ENCODE measurements around the gene IQGAP2. TPM values are rescaled to one million over a fixed set of nuclear protein-coding genes. Genes with fewer than 3 reads are reported as not detected.

IQGAP2 gene
- total RNA-seq, 1 donor from 2014 or later, result not detected

DNA sequence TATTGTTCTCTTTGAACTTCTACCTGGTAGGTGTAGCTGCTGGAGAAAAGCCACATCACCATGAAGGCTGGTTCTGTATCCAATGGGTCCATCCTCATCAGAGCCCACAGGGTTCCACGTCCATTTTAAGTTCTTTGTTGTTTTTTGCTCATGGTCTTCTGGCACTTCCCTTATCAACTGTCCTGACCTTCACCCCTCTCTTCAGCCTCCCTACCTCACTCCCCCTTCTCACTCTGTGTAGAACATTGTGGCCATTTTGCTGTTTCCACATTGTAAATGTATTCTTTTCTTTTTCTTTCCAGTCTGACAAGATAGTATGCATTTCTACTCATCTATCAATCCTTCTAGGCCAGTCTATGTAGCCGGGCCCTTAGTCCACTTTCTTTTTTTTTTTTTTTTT, 264.4 kb downstream of the IQGAP2 start:
- FAIRE-seq, result no peak
- TF ChIP-seq, protein P1, sequence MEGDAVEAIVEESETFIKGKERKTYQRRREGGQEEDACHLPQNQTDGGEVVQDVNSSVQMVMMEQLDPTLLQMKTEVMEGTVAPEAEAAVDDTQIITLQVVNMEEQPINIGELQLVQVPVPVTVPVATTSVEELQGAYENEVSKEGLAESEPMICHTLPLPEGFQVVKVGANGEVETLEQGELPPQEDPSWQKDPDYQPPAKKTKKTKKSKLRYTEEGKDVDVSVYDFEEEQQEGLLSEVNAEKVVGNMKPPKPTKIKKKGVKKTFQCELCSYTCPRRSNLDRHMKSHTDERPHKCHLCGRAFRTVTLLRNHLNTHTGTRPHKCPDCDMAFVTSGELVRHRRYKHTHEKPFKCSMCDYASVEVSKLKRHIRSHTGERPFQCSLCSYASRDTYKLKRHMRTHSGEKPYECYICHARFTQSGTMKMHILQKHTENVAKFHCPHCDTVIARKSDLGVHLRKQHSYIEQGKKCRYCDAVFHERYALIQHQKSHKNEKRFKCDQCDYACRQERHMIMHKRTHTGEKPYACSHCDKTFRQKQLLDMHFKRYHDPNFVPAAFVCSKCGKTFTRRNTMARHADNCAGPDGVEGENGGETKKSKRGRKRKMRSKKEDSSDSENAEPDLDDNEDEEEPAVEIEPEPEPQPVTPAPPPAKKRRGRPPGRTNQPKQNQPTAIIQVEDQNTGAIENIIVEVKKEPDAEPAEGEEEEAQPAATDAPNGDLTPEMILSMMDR (IDR thresholded peaks at IDR 0.05; ENCODE audit: insufficient read depth, low read length, severe bottlenecking), result no peak
- no peaks in the 10 kb centered on the region for H3K36me3 ChIP-seq (ENCODE audit: control insufficient read depth, insufficient read depth, low read length)

DNA sequence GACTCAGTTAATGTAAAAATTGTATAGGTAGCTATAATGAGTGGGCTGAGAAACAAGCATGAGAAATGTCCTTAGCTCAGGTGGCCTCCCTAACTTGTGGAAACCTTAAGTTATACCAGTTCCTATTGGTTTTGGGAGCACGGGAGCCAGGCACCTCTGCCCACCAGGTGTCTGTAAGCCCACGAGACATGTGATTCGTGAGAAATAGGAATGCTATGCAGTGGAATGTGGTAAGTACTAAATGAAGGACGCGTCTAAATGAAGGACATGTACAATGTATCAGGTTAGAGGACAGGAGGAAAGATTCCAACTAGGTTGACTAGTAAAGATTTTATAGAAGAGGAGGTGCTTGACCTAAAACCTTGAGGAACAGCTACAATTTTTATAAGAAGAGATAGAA, 266.2 kb downstream of the IQGAP2 start:
- TF ChIP-seq, protein P1 (IDR thresholded peaks at IDR 0.05; ENCODE audit: insufficient read depth, low read length, severe bottlenecking), result no peak
- H3K4me3 ChIP-seq (ENCODE audit: low read depth, low read length), result no peak overlapping the region
- no peaks in the 10 kb centered on the region for H3K36me3 ChIP-seq (ENCODE audit: control insufficient read depth, insufficient read depth, low read length)
- no peaks in the 10 kb centered on the region for H3K27me3 ChIP-seq (ENCODE audit: control insufficient read depth, insufficient read depth, low read length)
- FAIRE-seq, result no peak
- DNase-seq (ENCODE audit: low read depth), result no peak

More for the DNA sequence above, 264.4 kb downstream of the IQGAP2 start:
- Histone ChIP-seq H3K4me3 (ENCODE audit: low read depth, low read length) (no peak overlapping the region), H3K27me3 (ENCODE audit: control insufficient read depth, insufficient read depth, low read length) (no peaks in the 10 kb centered on the region)
- no peak for DNase-seq (ENCODE audit: low read depth)

DNA sequence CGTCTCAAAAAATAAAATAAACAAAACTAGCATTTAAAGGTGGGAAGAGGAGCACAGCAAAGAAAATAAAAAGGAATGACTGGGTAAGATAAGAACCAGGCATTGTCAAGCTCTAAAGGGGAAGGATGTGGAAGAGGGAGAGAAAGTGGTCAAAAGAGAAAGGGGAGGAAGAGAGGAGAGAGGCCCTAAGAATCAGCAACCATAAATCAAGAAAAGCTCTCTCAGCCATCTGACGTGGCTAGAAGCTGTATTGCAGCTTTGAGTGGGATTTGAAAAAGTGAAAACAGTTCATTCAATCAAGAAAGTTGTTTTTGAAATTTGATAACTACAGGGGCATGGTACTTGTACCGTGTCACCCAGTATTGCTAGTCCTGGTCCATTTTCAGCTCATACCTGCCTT, 267.4 kb downstream of the IQGAP2 start:
- TF ChIP-seq, protein P1 (IDR thresholded peaks at IDR 0.05; ENCODE audit: insufficient read depth, low read length, severe bottlenecking), result no peak
- FAIRE-seq, result no peak
- DNase-seq (ENCODE audit: low read depth), result no peak

DNA sequence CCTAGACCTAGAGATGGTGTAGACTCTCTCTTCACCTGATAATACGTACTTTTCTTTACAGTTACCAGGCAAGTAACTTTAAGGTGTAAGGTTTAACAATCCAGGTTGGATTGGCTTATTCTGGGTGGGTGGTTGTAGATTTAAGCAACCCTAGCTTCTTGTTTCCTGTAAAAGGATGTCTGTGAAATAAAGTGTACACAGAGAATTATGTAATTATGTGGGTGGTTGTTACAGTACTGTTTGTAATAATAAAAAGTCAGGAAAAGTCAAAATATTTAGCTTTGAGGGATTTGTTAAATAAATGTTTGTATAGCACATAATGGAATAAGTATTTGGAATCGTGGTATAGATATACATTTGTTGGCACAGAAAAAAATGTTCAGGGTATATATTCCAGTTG, 269.2 kb downstream of the IQGAP2 start:
- FAIRE-seq (no peak), DNase-seq (ENCODE audit: low read depth) (no peak)
- Histone ChIP-seq H3K27me3 (ENCODE audit: control insufficient read depth, insufficient read depth, low read length) (no peaks in the 10 kb centered on the region), H3K4me3 (ENCODE audit: low read depth, low read length) (no peak overlapping the region), H3K36me3 (ENCODE audit: control insufficient read depth, insufficient read depth, low read length) (no peaks in the 10 kb centered on the region)
- TF ChIP-seq, protein P1 (IDR thresholded peaks at IDR 0.05; ENCODE audit: insufficient read depth, low read length, severe bottlenecking), result no peak

More for the DNA sequence above, 267.4 kb downstream of the IQGAP2 start:
- H3K27me3 ChIP-seq (ENCODE audit: control insufficient read depth, insufficient read depth, low read length), result no peaks in the 10 kb centered on the region
- no peaks in the 10 kb centered on the region for H3K36me3 ChIP-seq (ENCODE audit: control insufficient read depth, insufficient read depth, low read length)
- no peak overlapping the region for H3K4me3 ChIP-seq (ENCODE audit: low read depth, low read length)

DNA sequence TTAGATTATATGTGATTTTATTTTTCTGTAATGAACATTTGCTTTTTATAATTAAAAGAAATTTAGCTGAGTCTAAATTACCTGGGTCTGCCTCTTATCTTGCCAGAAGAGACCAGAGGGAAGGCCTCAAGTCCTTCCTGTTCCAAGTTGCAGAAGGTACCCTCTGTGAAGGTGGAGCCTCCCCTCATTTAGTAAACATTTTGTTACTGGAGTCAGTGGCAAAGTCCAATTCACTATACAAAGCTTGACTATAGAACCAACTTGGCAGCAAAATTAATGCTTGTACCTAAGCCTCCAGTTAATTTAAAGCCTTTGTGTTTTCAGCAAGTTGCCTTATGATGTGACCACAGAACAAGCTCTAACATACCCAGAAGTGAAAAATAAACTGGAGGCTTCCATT, 270.0 kb downstream of the IQGAP2 start:
- FAIRE-seq, result no peak
- Histone ChIP-seq H3K36me3 (ENCODE audit: control insufficient read depth, insufficient read depth, low read length) (no peaks in the 10 kb centered on the region), H3K27me3 (ENCODE audit: control insufficient read depth, insufficient read depth, low read length) (no peaks in the 10 kb centered on the region), H3K4me3 (ENCODE audit: low read depth, low read length) (no peak overlapping the region)
- DNase-seq (ENCODE audit: low read depth), result no peak
- TF ChIP-seq, protein P1 (IDR thresholded peaks at IDR 0.05; ENCODE audit: insufficient read depth, low read length, severe bottlenecking), result no peak

DNA sequence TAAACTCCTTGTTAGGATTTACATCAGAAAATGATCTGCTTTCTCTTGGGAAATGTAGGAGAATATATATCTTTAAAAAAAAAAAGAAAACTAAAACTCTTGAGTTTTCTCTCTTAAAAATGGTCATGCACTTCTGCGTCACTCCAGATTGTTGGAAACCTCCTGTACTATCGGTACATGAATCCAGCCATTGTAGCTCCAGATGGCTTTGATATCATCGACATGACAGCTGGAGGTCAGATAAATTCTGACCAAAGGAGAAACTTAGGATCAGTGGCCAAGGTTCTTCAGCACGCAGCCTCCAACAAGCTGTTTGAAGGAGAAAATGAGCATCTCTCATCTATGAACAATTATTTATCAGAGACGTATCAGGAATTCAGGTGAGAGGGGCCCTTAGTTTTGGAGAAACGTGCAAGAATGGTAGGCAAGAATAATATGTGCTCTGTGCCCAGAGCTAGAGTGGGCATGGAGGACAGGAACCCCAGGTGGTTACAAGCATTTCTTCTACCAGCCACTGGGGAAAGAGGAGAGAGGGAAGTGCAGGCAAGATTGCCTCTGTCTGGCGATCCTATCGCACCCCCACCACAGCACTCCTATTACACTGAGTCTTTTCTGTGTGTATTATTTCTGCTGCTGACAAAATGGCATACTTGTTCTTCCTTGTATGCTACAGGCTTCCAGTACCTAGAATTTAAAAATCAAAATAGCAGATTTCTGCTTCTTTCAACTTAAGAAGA, 271.4 kb downstream of the IQGAP2 start:
- no peaks in the 10 kb centered on the region for H3K27me3 ChIP-seq (ENCODE audit: control insufficient read depth, insufficient read depth, low read length)
- FAIRE-seq, result no peak
- H3K36me3 ChIP-seq (ENCODE audit: control insufficient read depth, insufficient read depth, low read length), result no peaks in the 10 kb centered on the region
- TF ChIP-seq, protein P1 (IDR thresholded peaks at IDR 0.05; ENCODE audit: insufficient read depth, low read length, severe bottlenecking), result no peak
- no peak overlapping the region for H3K4me3 ChIP-seq (ENCODE audit: low read depth, low read length)
- DNase-seq (ENCODE audit: low read depth), result no peak
